HepG2 (cell line): Measurements from ENCODE around the gene SERPINA6. TPM values are rescaled to one million over a fixed set of nuclear protein-coding genes. Genes with fewer than 3 reads are reported as not detected.

Experiments used
- ATAC-seq: fragments of 200-7000 bp; cut with Tn5 transposase; 3 replicates; pipeline ENCODE4 v1.9.1; 2020; ENCODE audit warnings: mild to moderate bottlenecking, moderate library complexity
- BruUV-seq: library from RNA; stranded (reverse); fragments of 400-500 nt; replicated peaks from 2 replicates; lab custom pipeline; 2021; lab: Mats Ljungman, UMichigan
- CTCF ChIA-PET: fragments of 300-600 bp; formaldehyde crosslinking; extraction: SDS; loops from one replicate; lab custom pipeline; 2021; ENCODE audit warnings: low total read pairs, inconsistent platforms, low intra/inter-chr PET ratio; lab: Yijun Ruan, JAX
- POLR2A ChIA-PET: fragments of 350-600 bp; sonication (Branson Sonifier 250); formaldehyde crosslinking; loops from one replicate; lab custom pipeline; 2020; ENCODE audit warnings: antibody characterized with exemption, inconsistent platforms; lab: Yijun Ruan, JAX
- DNase-seq: peaks from one replicate; pipeline ENCODE4 v3.0.0-alpha.2; 2015; ENCODE audit warnings: low spot score
- FAIRE-seq: peaks from 3 replicates; lab custom pipeline; 2011; peaks lifted over from hg19 to GRCh38; lab: Jason Lieb, UNC
- H2AFZ ChIP-seq: one replicate; pipeline ENCODE4 v1.6.1; 2011; ENCODE audit warnings: low read length, inconsistent platforms
- H3K27ac ChIP-seq: fragments of 300-600 bp; 3 replicates; pipeline ENCODE4 v1.8.0; 2011; ENCODE audit warnings: mixed run types, mild to moderate bottlenecking, mixed read lengths, low read length, inconsistent platforms; ENCODE audit not compliant: insufficient read depth; ENCODE audit errors: extremely low read length
- H3K27me3 ChIP-seq, 2 experiments: fragments of 200-600 bp in 1 of 2; 2 replicates in 1 of 2; 3 replicates in 1 of 2; pipeline versions ENCODE4 v1.6.0 to v1.8.0; 2011; ENCODE audit warnings: low read length in 2 of 2, mild to moderate bottlenecking in 2 of 2, moderate library complexity in 2 of 2, inconsistent platforms in 1 of 2; ENCODE audit not compliant: insufficient read depth in 2 of 2, control insufficient read depth in 1 of 2
- H3K36me3 ChIP-seq, 2 experiments: fragments of 200-600 bp in 1 of 2; replicated peaks in 1 of 2; 2 replicates in 1 of 2; 3 replicates in 1 of 2; pipeline versions ENCODE4 v1.5.1 to v1.8.0; 2011; ENCODE audit warnings: low read length in 2 of 2, inconsistent platforms in 1 of 2; ENCODE audit not compliant: insufficient read depth in 2 of 2, control insufficient read depth in 1 of 2
- H3K4me1 ChIP-seq: 2 replicates; pipeline ENCODE4 v1.5.1; 2012; ENCODE audit warnings: low read length, inconsistent platforms; ENCODE audit not compliant: insufficient read depth
- H3K4me2 ChIP-seq: 2 replicates; pipeline ENCODE4 v1.6.0; 2011; ENCODE audit warnings: low read depth, low read length, inconsistent platforms
- H3K4me3 ChIP-seq, 3 experiments: fragments of 200-600 bp in 1 of 3; sonication (generic), shearing (Covaris generic) in 1 of 3; replicated peaks in 1 of 3; 2 replicates each; pipeline ENCODE4 v1.5.1; 2011 to 2016; ENCODE audit warnings: low read length in 3 of 3, inconsistent platforms in 2 of 3, low read depth in 2 of 3, mild to moderate bottlenecking in 2 of 3, control low read depth in 1 of 3, mixed read lengths in 1 of 3; ENCODE audit not compliant: insufficient read depth in 1 of 3
- H3K79me2 ChIP-seq: one replicate; pipeline ENCODE4 v1.6.1; 2011; ENCODE audit warnings: low read length, inconsistent platforms; ENCODE audit not compliant: insufficient read depth
- H3K9ac ChIP-seq: 2 replicates; pipeline ENCODE4 v1.6.0; 2011; ENCODE audit warnings: mild to moderate bottlenecking, low read depth, low read length, inconsistent platforms; ENCODE audit not compliant: insufficient read depth
- H3K9me3 ChIP-seq: 2 replicates; pipeline ENCODE4 v1.5.1; 2012; ENCODE audit warnings: mild to moderate bottlenecking, low read length
- H4K20me1 ChIP-seq: 2 replicates; pipeline ENCODE4 v1.6.0; 2011; ENCODE audit warnings: inconsistent platforms, mild to moderate bottlenecking, low read length, moderate library complexity; ENCODE audit not compliant: insufficient read depth
- HNF4A ChIP-seq: sonication (generic); formaldehyde crosslinking; IDR thresholded peaks from 2 replicates; pipeline ENCODE4 v1.4.0; 2020; ENCODE audit warnings: missing genetic modification reagents
- MAZ ChIP-seq, 2 experiments: sonication (generic) in 1 of 2; formaldehyde crosslinking in 1 of 2; IDR thresholded peaks; 2 replicates each; pipeline versions ENCODE4 v1.5.0 to v1.6.1; 2012 to 2020; ENCODE audit warnings: low read depth in 2 of 2, mild to moderate bottlenecking in 2 of 2, borderline replicate concordance in 1 of 2, improper control_type of control experiment in 1 of 2, low read length in 1 of 2, missing genetic modification reagents in 1 of 2, moderate library complexity in 1 of 2
- SRF ChIP-seq: IDR thresholded peaks from 2 replicates; pipeline ENCODE4 v1.6.1; 2011; ENCODE audit warnings: mild to moderate bottlenecking, low read depth, low read length, moderate library complexity
- ZBTB7A ChIP-seq: sonication (generic); formaldehyde crosslinking; IDR thresholded peaks from 2 replicates; pipeline ENCODE4 v1.8.0; 2022; ENCODE audit warnings: mild to moderate bottlenecking, missing genetic modification reagents
- ZC3H13 ChIP-seq: sonication (generic); formaldehyde crosslinking; IDR thresholded peaks from 2 replicates; pipeline ENCODE4 v1.8.1; 2023; ENCODE audit warnings: mild to moderate bottlenecking, missing genetic modification reagents, moderate library complexity
- ZNF292 ChIP-seq: sonication (generic); formaldehyde crosslinking; IDR thresholded peaks from 2 replicates; pipeline ENCODE4 v1.8.1; 2022; ENCODE audit warnings: mild to moderate bottlenecking, low read depth, missing genetic modification reagents, borderline replicate concordance
- ZNF44 ChIP-seq: sonication (generic); formaldehyde crosslinking; IDR thresholded peaks from 2 replicates; pipeline ENCODE4 v1.5.1; 2020; ENCODE audit warnings: mild to moderate bottlenecking, missing genetic modification reagents
- ZNF619 ChIP-seq: sonication (generic); formaldehyde crosslinking; IDR thresholded peaks from 2 replicates; pipeline ENCODE4 v1.4.0; 2020; ENCODE audit warnings: mild to moderate bottlenecking, missing genetic modification reagents
- WGBS: methylation state at CpG from one replicate; pipeline ENCODE4 v1.1.6; 2017; ENCODE audit warnings: low lambda C conversion rate; 5-methylcytosine and 5-hydroxymethylcytosine counted together
- in situ Hi-C: cut with HindIII; loops from 2 replicates; pipeline ENCODE4 v1.10.0; 2017; ENCODE audit warnings: low pct_unique_long_range_greater_than_20kb; ENCODE audit not compliant: extremely low pct_ligation_motif_present
- intact Hi-C: fragments of 100-400 bp; cut with micrococcal nuclease; formaldehyde crosslinking; loops from one replicate; pipeline ENCODE4 v1.10.0; 2022; ENCODE audit not compliant: unreplicated experiment
- polyA plus RNA-seq, 8 experiments: library from polyadenylated mRNA; depleted of rRNA in 3 of 8; stranded (reverse) in 7 of 8; unstranded in 1 of 8; fragments of >200 nt; fragmentation: Illumina TruSeq in 4 of 8; extraction: Trizol in 4 of 8; gene quantifications; 2 replicates each; pipeline versions ENCODE4 v1.2.1 to v1.2.3, GENCODE V29; 2011 to 2016; ENCODE audit warnings: low read depth in 4 of 8, missing spikeins in 1 of 8, mixed read lengths in 1 of 8; ENCODE audit not compliant: insufficient read depth in 1 of 8
- total RNA-seq, 5 experiments: library from RNA; depleted of rRNA; stranded (reverse); fragments of >200 nt; fragmentation: Illumina TruSeq; extraction: Trizol; gene quantifications; 2 replicates each; pipeline ENCODE4 v1.2.3, GENCODE V29; 2016; ENCODE audit warnings: low read depth in 1 of 5

The SERPINA6 gene
- total and polyA plus RNA-seq, 2 of the 13 experiments (the other 11 are each of a cell fraction or from before 2014, with no cell fraction given): 260 to 333 TPM

DNA sequence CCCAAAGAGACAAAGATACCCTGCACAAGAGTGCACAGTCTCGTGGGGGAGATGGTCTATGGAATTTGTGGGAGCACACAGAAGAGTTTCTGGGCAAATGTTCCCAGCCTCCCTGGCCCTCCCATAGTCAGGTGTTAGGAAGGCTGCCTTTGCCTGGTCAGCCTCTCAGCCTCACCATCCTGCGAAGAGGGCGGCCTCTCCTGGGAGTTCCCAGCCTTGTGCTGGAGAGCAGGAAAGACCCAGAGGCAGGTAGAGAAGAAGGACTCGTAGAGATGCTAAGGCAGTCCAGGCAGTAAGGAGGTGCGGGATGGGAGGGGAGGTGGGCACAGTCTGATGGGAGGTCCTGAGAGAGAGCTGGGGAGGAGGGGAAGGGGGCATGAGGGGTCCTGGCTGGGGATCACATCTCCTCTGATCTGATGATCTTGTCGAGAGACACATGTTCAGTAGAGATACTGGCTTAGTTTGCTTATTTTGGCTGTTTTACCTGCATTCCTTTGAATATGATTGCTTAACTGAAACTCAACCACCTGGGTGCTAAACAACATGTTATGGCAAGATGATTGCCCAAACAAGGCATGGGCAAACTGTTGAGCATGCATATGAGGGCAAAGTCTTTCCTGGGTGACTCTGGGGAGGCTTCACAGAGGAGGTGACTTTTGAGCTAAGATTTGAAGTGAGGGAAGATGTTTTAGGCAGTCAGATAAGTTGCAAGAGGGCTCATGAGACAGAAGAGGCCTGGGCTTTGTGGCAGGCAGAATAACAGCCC lies 10.5 kb downstream of the SERPINA6 start:
- FAIRE-seq: no peak
- Histone ChIP-seq H3K9ac (no peak overlapping the region), H3K4me2 (no peak overlapping the region)

DNA sequence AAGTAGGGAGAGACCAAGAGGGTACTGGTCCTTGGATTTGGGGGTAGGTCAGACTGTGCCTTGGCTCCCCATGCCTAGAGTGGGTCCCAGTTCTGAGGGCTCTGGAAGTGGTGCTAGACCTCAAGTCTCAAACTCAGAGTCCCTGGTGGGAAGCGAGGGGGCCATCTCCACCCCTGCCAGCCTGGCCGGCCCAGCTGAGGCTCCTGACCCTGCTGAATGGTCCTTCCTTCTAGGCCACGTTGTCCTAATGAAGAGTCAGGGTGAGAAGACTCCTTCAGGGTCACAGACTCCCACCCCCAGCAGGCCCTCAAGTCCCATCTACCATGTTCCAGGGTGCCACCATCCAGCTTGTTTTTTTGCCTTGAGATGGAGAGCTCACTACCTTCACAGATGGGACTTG lies 12.9 kb downstream of the SERPINA6 start:
- DNase-seq (no peak), FAIRE-seq (no peak), ATAC-seq (no peak)
- intact Hi-C loops: no loop called here
- in situ Hi-C loops: no loop called here
- peaks cover 44% of the 10 kb centered on the region for H3K4me1 ChIP-seq
- ChIA-PET CTCF (no interaction called here), POLR2A (no interaction called here)
- H3K79me2 ChIP-seq: peaks cover 19% of the 10 kb centered on the region
- H3K4me2 ChIP-seq: no peak overlapping the region
- TF ChIP-seq ZBTB7A (CRISPR knock-in tag) (no peak), ZC3H13 (peak; percentile 57; the same call in 1 of the 2 replicates), MAZ (IDR thresholded peaks at IDR 0.05; ENCODE audit: borderline replicate concordance, low read depth, low read length) (no peak), MAZ (CRISPR knock-in tag; IDR thresholded peaks at IDR 0.05; ENCODE audit: low read depth) (0 out of 2 replicates have a peak, but pooled peaks have one; percentile 3)
- no peak overlapping the region for H2AFZ ChIP-seq
- no TSS peak for BruUV-seq
- no peak overlapping the region for H3K4me3 ChIP-seq
- H3K27me3 ChIP-seq: no peaks in the 10 kb centered on the region
- no peak overlapping the region for H3K9ac ChIP-seq
- H4K20me1 ChIP-seq: no peaks in the 10 kb centered on the region
- WGBS: 100% methylated on average over 1 of the region's 3 CpGs
- H3K36me3 ChIP-seq: peaks cover 39 to 92% of the 10 kb centered on the region in 2 experiments
- H3K27ac ChIP-seq: no peak overlapping the region
- H3K9me3 ChIP-seq: 0 out of 2 replicates have a peak, but pooled peaks cover 6% of the 10 kb centered on the region

More for the DNA sequence above, 10.5 kb downstream of the SERPINA6 start:
- TF ChIP-seq HNF4A (CRISPR knock-in tag) (0 out of 2 replicates have a peak, but pooled peaks have one; percentile 17), ZNF619 (CRISPR knock-in tag) (no peak), SRF (peak; percentile 58; the same call in 1 of the 2 replicates), ZNF44 (no peak), ZC3H13 (0 out of 2 replicates have a peak, but pooled peaks have one; percentile 51), ZNF292 (no peak)
- no peak overlapping the region for H3K4me3 ChIP-seq
- H3K36me3 ChIP-seq: peaks cover 27 to 69% of the 10 kb centered on the region in 2 experiments
- H3K9me3 ChIP-seq: 0 out of 2 replicates have a peak, but pooled peaks cover 6% of the 10 kb centered on the region
- CTCF ChIA-PET: no interaction called here
- no peak for DNase-seq
- H3K27ac ChIP-seq: no peak overlapping the region
- ATAC-seq: no peak
- intact Hi-C loops: no loop called here
- H3K4me1 ChIP-seq: peaks cover 51% of the 10 kb centered on the region
- no TSS peak for BruUV-seq
- H4K20me1 ChIP-seq: peaks cover 6% of the 10 kb centered on the region; the same call in 1 of the 2 replicates
- no peak overlapping the region for H2AFZ ChIP-seq
- peaks cover 43% of the 10 kb centered on the region for H3K79me2 ChIP-seq
- no peaks in the 10 kb centered on the region for H3K27me3 ChIP-seq
- in situ Hi-C loops: no loop called here
- 93% methylated on average over 6 of the region's 6 CpGs for WGBS
- POLR2A ChIA-PET: interaction anchor here (0.6 to 1.4 kb wide), 2 partner anchors 10 to 20 kb away, joined by 3 to 9 read pairs; partner anchors contain the start of genes SERPINA10 and SERPINA6
